Muscle layer of colon (tissue), 2 donors: Measurements from ENCODE around the gene CNTN4.
"Not testable (repeated sequence)": the region's sequence is repeated elsewhere in the genome, so short reads cannot be mapped to it uniquely, and the experiment has no call there.

ENCODE experiments used
- H3K27ac ChIP-seq: one replicate; pipeline ENCODE4 v1.7.0; 2013; ENCODE audit warnings: low read depth, mild to moderate bottlenecking, low read length, moderate library complexity
- H3K27me3 ChIP-seq, 2 donors: one replicate each; pipeline ENCODE4 v1.7.0; 2013; ENCODE audit warnings: low read length in 2 of 2, mild to moderate bottlenecking in 2 of 2; ENCODE audit not compliant: insufficient read depth in 2 of 2, control insufficient read depth in 1 of 2
- H3K36me3 ChIP-seq: one replicate; pipeline ENCODE4 v1.7.0; 2013; ENCODE audit warnings: mild to moderate bottlenecking, low read length; ENCODE audit not compliant: insufficient read depth
- H3K4me1 ChIP-seq: one replicate; pipeline ENCODE4 v1.7.0; 2013; ENCODE audit warnings: mild to moderate bottlenecking, low read length; ENCODE audit not compliant: insufficient read depth
- H3K4me3 ChIP-seq, 2 donors: one replicate each; pipeline ENCODE4 v1.7.0; 2013; ENCODE audit warnings: low read length in 2 of 2, low read depth in 1 of 2, mild to moderate bottlenecking in 1 of 2, moderate library complexity in 1 of 2
- H3K9ac ChIP-seq: one replicate; pipeline ENCODE4 v1.7.0; 2013; ENCODE audit warnings: low read length
- H3K9me3 ChIP-seq: one replicate; pipeline ENCODE4 v1.7.0; 2013; ENCODE audit warnings: mild to moderate bottlenecking, low read length
- donor health status: abdominal sarcoma.
- donor health status: Adenocarcinoma of cecum.

The CNTN4 gene

DNA sequence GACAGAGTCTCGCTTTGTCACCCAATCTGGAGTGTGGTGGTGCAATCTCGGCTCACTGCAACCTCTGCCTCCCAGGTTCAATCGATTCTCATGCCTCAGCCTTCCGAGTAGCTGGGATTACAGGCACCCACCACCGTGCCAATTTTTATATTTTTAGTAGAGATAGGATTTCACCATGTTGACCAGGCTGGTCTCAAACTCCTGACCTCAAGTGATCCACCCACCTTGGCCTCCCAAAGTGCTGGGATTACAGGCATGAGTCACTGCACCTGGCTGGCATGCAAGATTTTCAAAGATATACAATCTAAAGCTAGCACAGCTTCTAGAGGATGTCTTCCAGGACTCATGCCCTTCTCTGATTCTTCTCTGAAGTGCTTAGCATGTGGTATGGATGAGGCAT, 722.3 kb downstream of the CNTN4 start:
- H3K36me3 ChIP-seq, H3K27me3 ChIP-seq, H3K4me1 ChIP-seq, H3K9ac ChIP-seq, H3K9me3 ChIP-seq, H3K4me3 ChIP-seq, H3K27ac ChIP-seq: not testable (repeated sequence)

DNA sequence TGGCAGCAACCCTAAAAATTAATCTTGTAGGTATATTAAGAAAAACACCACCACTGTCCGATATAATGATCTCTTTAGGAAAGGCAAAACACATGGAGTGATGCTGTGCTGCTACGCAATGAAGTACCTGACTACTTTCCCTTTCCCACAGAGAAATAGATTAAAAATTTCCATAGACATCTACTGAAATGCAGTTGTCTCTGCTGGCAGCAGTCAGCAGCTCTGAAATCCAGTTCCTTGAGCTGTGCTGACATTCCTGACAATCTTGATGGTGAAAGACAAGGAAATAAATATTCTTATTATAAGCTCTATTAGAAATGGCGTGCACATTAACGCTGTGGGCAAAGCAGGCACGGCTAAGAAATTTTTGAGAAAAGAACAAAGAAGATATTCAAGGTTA, 723.9 kb downstream of the CNTN4 start:
- Histone ChIP-seq H3K36me3 (no peaks in the 10 kb centered on the region), H3K4me1 (no peaks in the 10 kb centered on the region), H3K9me3 (no peaks in the 10 kb centered on the region), H3K27me3 (no peaks in the 10 kb centered on the region), H3K4me3 (no peak overlapping the region), H3K9ac (no peak overlapping the region), H3K27ac (no peak overlapping the region)

DNA sequence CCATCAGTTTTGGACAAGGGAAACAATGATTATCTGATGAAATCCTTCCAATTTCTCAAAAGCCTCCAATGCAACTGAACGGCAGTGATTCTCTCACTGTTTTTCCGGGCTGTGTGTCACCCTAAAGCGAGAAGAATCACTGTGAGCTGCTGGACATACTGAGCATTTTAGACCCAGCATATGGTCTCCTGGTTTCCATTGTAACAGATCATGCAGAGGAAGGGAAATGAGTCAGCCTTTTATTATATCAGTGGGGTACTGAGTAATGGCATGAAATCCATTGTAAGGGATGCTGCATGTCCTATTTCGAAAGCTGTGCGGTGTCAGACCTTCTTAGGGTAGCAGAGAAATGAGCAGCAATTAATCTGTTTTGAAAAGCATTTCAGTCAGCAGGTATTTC, 724.4 kb downstream of the CNTN4 start:
- no peaks in the 10 kb centered on the region for H3K27me3 ChIP-seq
- H3K9ac ChIP-seq: no peak overlapping the region
- H3K36me3 ChIP-seq: no peaks in the 10 kb centered on the region
- no peak overlapping the region for H3K4me3 ChIP-seq
- H3K27ac ChIP-seq: no peak overlapping the region
- H3K9me3 ChIP-seq: no peaks in the 10 kb centered on the region
- no peaks in the 10 kb centered on the region for H3K4me1 ChIP-seq

DNA sequence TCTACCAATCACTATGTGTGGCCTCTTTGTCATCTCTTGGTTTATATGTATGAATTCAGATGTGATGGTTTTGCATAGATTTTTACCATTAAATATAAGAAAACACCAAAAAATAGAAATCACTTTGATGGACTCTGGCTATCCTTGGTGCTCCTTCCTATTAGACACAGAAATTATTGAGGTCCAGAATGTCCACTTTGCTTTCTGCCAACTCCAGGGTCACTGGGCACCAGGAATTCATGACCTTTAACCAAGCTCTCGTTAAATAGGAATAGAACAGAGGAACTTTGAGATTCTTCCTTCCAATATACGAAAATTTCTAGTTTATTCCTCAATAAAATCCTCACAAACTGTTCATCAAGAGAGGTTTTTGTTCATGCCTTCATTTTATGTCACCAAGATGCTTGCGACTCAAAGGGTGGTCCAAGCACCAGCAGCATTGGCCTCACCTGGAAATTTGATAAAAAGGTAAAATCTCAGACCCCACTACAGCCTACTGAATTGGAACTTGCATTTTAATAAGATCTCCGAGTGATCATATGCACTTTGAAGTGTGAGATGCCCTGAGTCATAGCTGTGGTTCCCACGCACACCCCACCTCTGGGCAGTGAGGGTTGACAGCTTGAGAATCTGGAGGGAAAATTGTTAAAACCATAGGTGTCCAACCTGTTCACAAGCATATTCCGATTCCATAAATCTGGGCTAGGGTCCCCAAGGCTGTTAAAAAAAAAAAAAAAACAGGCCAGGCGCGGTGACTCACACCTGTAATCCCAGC, 725.0 kb downstream of the CNTN4 start:
- Histone ChIP-seq H3K36me3 (no peaks in the 10 kb centered on the region), H3K9ac (no peak overlapping the region), H3K27ac (no peak overlapping the region), H3K27me3 (no peaks in the 10 kb centered on the region), H3K4me1 (no peaks in the 10 kb centered on the region), H3K4me3 (no peak overlapping the region), H3K9me3 (no peaks in the 10 kb centered on the region)

DNA sequence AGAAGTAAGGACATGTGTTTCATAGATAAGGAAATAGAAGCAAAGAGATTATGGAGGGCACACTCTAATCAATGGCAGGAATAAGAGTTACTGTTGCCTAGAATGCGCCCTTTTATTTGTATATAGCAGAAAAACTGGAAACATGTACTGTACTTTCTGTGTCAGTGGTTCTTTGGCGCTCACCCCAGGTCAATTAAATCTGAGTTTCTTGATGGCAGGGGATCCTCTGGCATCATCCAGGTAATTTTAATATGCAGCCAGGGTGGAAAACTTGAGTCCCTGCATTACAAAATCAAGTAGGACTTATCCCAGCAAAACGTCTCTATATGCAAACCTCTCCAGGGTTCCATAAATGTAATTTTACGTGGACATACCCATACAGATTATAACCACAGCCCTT, 727.4 kb downstream of the CNTN4 start:
- Histone ChIP-seq H3K27me3 (no peaks in the 10 kb centered on the region), H3K4me1 (no peaks in the 10 kb centered on the region), H3K9me3 (no peaks in the 10 kb centered on the region), H3K4me3 (no peak overlapping the region), H3K9ac (no peak overlapping the region), H3K36me3 (no peaks in the 10 kb centered on the region), H3K27ac (no peak overlapping the region)

DNA sequence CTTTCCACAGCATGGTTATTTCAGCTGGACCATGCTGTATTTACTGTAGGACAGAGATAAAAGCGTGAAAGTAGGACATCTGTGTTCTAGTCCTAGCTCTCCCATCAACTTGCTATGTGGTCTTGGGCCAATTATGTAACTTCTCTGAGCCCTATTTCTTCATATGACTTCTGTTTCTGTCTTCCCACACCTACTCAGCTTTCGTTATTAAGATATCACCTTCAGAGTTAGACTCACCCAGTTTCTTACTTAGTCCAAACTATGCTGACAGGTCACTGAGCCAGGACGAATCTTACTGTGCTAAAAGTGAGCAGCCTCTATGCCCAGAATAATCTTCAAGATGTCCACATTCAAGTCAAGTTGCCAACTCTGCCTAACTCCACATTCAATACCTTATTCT, 727.8 kb downstream of the CNTN4 start:
- no peaks in the 10 kb centered on the region for H3K4me1 ChIP-seq
- no peaks in the 10 kb centered on the region for H3K27me3 ChIP-seq
- no peak overlapping the region for H3K27ac ChIP-seq
- H3K4me3 ChIP-seq: no peak overlapping the region
- H3K36me3 ChIP-seq: no peaks in the 10 kb centered on the region
- no peak overlapping the region for H3K9ac ChIP-seq
- no peaks in the 10 kb centered on the region for H3K9me3 ChIP-seq

DNA sequence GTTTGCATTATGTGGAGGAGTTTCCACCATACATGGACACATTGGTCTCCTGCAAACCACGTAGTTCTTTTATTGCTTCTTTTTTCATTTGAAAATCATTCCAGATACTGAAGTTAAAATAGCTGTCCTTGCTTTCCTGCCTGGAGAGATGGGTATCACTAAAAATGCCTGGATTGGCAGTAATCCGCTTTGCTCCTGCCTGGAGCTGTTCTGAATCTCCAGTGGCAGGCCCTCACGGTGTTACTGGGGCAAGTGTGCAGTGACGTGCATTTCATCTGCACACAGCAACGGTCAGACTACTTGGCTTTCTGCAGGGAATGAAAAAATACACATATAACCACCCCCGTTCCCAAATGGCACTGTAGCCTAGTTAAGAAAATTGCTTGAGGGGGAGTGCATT, 738.6 kb downstream of the CNTN4 start:
- H3K4me1 ChIP-seq: no peaks in the 10 kb centered on the region
- H3K9ac ChIP-seq: no peak overlapping the region
- no peaks in the 10 kb centered on the region for H3K27me3 ChIP-seq
- H3K27ac ChIP-seq: no peak overlapping the region
- H3K36me3 ChIP-seq: no peaks in the 10 kb centered on the region
- H3K4me3 ChIP-seq: no peak overlapping the region
- H3K9me3 ChIP-seq: no peaks in the 10 kb centered on the region

DNA sequence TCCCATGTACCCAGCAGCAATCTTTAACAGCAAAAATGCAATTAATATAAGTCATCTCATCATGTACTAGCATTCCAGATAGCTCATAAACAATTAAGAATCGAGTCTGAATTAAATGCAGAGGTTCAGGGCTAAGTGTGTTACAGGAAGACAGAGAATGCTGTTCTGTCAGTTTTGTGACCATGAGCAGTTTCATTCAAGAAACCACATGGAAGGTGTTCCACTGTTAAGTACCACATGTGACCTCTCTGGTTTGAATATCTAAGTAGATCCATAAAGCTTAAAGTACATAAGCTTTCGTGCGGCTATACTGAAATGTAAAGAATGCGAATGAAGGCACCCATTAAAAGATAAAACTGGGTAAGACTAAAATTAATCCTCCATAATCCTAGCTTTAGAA, 739.2 kb downstream of the CNTN4 start:
- Histone ChIP-seq H3K27ac (no peak overlapping the region), H3K4me1 (no peaks in the 10 kb centered on the region), H3K36me3 (no peaks in the 10 kb centered on the region), H3K4me3 (no peak overlapping the region), H3K9ac (no peak overlapping the region), H3K9me3 (no peaks in the 10 kb centered on the region), H3K27me3 (no peaks in the 10 kb centered on the region)

DNA sequence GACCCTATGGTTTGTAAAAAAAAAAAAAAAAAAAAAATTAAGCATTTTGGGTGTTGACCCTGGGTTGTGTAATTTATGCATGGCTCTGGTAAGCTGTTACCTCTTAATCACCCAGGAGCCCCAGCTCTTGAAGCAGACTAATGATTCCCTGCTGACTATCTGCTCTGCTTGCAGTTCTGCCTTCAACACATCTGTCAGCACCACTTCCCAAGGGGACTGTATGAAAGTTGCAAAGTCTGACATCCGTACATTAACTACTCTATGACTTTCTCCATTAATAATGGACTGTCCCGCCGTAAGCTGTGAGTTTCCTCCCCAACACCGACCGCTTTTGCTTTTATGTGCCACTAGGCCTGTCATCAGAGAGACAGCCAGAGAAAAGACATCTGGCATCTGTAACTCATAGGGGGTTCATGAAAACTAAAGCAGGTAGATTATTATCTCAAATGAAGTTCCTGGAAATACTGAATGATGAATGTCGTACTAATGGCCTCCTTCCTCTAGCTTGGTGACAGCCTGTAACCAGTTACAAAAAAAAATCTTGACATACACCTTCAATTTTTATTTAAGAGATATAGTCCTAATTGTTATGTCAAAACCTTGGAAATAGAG, 740.0 kb downstream of the CNTN4 start:
- no peak overlapping the region for H3K27ac ChIP-seq
- H3K4me3 ChIP-seq: no peak overlapping the region
- H3K9me3 ChIP-seq: no peaks in the 10 kb centered on the region
- no peaks in the 10 kb centered on the region for H3K36me3 ChIP-seq
- H3K9ac ChIP-seq: no peak overlapping the region
- no peaks in the 10 kb centered on the region for H3K27me3 ChIP-seq
- H3K4me1 ChIP-seq: no peaks in the 10 kb centered on the region

DNA sequence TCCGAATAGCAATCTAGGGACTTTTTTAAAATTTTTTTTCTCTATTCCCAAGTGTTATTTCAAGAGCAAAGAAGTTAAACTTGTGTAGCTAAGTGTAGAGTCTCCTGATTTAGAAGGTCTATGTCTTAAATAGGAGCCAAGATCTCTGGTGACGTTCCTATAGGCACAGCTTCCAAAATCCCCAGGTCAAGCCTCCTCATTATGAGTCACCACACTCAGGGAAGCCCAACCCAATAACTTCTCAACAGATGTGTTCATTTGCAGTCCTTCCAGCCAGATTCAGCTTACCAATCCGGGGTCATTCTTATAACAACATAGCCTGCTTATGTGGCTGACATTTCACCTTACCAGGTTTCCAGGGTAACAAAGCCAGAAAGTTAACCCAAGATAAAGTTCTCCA, 741.2 kb downstream of the CNTN4 start:
- Histone ChIP-seq H3K9me3 (no peaks in the 10 kb centered on the region), H3K4me3 (no peak overlapping the region), H3K27me3 (no peaks in the 10 kb centered on the region), H3K4me1 (no peaks in the 10 kb centered on the region), H3K9ac (no peak overlapping the region), H3K27ac (no peak overlapping the region), H3K36me3 (no peaks in the 10 kb centered on the region)

DNA sequence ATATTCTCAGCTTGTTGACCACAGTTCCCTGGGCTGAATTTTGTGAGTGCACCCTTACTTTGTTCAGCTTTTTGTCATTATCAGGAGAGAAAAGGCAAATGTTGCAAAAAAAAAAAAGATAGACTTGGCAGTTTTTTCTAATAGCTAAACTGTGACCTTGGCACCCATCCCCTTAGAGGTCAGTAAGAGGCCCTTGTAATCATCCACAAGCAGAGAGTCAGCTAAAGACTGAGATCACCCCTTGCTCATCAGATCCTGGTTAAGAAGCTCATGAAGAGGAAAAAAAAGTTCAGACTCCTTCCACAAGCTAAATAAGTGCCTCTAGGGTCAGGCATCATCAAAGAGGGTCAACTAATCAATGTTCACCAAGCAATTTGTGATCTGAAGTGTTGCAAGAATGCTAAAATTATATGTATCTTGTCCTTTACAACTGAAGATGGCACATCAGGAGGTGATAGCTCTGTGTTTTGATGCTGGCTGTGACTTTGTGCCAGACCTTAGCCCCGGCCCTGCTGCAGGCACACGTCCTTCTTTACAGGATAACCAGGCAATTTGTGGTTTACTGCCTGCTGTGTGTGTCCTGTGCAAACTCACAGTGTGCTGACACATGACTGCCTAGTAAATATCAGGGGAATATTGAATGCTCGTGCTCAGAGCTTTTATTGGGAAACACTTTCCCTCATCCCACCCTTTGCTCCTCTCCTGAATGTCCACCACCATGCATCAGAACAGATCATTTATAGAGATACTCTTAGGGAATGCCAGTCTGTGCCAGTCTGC, 748.6 kb downstream of the CNTN4 start:
- no peak overlapping the region for H3K27ac ChIP-seq
- no peak overlapping the region for H3K4me3 ChIP-seq
- H3K4me1 ChIP-seq: no peaks in the 10 kb centered on the region
- no peaks in the 10 kb centered on the region for H3K36me3 ChIP-seq
- H3K9ac ChIP-seq: no peak overlapping the region
- no peaks in the 10 kb centered on the region for H3K9me3 ChIP-seq
- H3K27me3 ChIP-seq: no peaks in the 10 kb centered on the region
